Central memory CD8-positive, alpha-beta T cell (primary cell): ENCODE results near the gene SLC35C1.
A peak's percentile ranks its signal among the peaks of the same experiment; 100 is the strongest.
"Not testable (repeated sequence)": the region's sequence is repeated elsewhere in the genome, so short reads cannot be mapped to it uniquely, and the experiment has no call there.

Experiments
- ATAC-seq: fragments of 150-1000 bp; cut with Tn5 transposase; replicated peaks from 2 replicates; pipeline ENCODE4 v1.10.0; 2022; ENCODE audit warnings: mild to moderate bottlenecking, moderate FRiP score, moderate number of reproducible peaks; ENCODE audit not compliant: poor library complexity, severe bottlenecking; ENCODE audit errors: extremely low read depth
- DNase-seq, 2 donors: peaks; one replicate each; pipeline ENCODE4 v3.0.0; 2021; ENCODE audit warnings: low spot score in 2 of 2
- H3K27ac Mint-ChIP-seq: one replicate; pipeline ENCODE4 v1.8.0; 2022; ENCODE audit warnings: low read depth, mild to moderate bottlenecking, moderate library complexity, mixed read lengths
- H3K27me3 Mint-ChIP-seq: one replicate; pipeline ENCODE4 v1.8.0; 2022; ENCODE audit warnings: mixed read lengths
- H3K36me3 Mint-ChIP-seq: one replicate; pipeline ENCODE4 v1.8.0; 2022; ENCODE audit warnings: mild to moderate bottlenecking, moderate library complexity, mixed read lengths; ENCODE audit not compliant: insufficient read depth
- H3K4me1 Mint-ChIP-seq: one replicate; pipeline ENCODE4 v1.8.0; 2022; ENCODE audit warnings: mixed read lengths
- H3K4me3 Mint-ChIP-seq: one replicate; pipeline ENCODE4 v1.8.0; 2022; ENCODE audit warnings: mild to moderate bottlenecking, moderate library complexity, mixed read lengths
- H3K9me3 Mint-ChIP-seq: one replicate; pipeline ENCODE4 v1.8.0; 2022; ENCODE audit warnings: mixed read lengths

SLC35C1 gene

DNA sequence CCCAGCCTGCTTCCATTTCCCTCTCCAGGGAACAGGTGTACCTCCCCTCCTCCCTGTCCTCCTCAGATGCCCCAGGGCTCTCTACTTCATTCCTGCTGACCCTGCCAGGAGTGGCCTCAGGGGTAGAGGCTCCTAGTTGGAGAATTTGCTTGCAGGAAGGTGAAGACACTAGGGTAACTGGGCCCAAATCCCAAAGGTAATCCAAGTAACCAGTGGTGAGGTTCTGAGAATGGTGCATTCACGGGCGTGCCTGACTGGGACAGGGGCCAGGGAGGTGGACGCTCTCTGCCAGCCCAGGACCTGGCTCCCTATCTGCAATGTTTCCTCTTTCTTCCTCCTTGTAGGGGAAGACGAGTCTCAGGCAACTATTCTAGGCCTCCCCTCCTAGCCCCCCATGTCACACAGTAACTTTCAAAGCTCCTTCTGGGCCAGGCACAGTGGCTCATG, 2.9 kb downstream of the SLC35C1 start:
- Mint-ChIP-seq H3K4me3 (peak overlapping the region; percentile 36), H3K9me3 (no peaks in the 10 kb centered on the region), H3K4me1 (peaks cover 43% of the 10 kb centered on the region), H3K27me3 (no peaks in the 10 kb centered on the region), H3K27ac (peak overlapping the region; percentile 87), H3K36me3 (peaks cover 13% of the 10 kb centered on the region)
- ATAC-seq (no peak), DNase-seq (no peak)

DNA sequence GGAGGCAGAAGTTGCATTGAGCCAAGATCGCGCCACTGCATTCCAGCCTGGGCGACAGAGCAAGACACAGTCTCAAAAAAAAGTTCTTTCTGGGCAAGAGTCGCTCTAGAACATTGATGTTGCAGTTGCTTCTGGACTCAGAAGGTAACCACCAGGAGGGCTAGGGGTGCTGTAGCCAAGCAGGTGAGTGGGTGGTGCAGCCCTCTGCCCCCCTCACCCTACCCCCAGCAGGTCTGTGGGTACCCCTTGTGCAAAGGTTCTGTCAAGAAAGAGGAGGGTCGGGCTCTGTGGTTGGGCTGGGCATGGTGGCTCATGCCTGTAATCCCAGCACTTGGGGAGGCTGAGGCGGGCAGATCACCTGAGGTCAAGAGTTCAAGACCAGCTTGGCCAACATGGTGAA, 3.5 kb downstream of the SLC35C1 start:
- not testable (repeated sequence) for H3K27me3 Mint-ChIP-seq, H3K9me3 Mint-ChIP-seq, ATAC-seq, DNase-seq, H3K4me3 Mint-ChIP-seq
- Mint-ChIP-seq H3K4me1 (peaks cover 43% of the 10 kb centered on the region), H3K36me3 (peaks cover 14% of the 10 kb centered on the region), H3K27ac (peak overlapping the region; percentile 87)

DNA sequence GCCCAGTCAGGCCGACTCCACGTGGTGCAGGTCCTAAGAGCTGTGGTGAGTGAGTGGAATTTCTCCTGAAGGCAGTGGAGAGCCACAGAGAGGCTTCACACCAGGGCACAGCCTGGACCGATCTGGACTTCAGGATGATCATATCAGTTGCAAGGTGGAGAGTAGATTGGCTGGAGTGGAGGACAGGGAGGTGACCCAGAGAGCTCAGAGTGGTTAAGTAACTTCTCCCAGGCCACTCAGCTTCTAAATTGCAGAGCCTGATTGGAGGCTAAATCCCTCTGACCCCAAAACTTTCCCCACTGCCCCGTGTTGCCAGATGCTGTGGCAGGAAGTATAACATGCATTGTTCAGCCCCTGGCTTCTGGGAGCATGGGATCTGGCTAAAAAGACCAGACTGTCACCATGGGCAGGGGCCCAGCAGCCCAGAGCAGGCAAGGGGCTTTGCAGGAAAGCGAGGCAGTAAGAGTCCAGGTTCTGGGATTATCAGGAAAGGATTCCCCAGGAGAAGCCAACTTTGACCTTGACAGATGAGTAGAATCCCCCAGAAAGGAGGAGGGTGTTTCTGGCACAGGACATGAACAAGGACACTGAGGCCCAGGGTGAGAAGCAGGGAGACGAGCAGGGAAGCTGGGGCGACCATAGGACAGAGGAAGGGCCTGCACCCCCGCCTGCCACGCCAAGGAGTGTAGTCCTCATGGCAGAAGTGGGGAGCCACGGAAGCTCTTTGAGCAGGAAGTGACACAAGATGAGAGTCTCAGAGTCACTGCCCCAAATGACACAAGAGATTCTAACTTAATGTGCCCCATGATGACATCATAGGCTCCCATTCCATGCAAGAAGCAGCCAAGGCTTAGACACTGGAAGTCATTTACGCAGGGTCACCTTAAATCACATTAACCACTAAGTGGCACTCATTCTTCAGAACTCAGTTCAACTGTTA, 4.8 kb downstream of the SLC35C1 start:
- no peak overlapping the region for H3K4me3 Mint-ChIP-seq
- DNase-seq = no peak

DNA sequence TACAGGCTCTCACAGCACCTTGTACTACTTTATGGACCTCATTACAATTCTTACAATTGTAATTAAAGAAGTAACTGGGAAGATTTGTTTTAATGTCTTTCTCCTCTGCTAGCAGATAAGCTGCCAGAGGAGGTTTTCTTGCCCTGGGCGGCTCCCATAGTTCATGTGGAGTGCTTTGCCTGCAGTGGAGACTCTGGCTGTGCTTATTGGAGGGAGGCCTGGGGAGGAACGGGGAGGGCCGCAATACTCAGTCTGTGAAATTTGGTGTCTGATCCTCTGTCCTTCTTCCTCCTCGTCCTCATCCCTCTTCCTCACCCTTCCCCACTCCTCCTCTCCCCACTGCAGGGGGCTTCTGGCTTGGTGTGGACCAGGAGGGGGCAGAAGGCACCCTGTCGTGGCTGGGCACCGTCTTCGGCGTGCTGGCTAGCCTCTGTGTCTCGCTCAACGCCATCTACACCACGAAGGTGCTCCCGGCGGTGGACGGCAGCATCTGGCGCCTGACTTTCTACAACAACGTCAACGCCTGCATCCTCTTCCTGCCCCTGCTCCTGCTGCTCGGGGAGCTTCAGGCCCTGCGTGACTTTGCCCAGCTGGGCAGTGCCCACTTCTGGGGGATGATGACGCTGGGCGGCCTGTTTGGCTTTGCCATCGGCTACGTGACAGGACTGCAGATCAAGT, 5.6 kb downstream of the SLC35C1 start:
- Mint-ChIP-seq H3K27ac (no peak overlapping the region), H3K4me3 (no peak overlapping the region), H3K9me3 (no peaks in the 10 kb centered on the region), H3K36me3 (peaks cover 9% of the 10 kb centered on the region), H3K4me1 (peaks cover 39% of the 10 kb centered on the region), H3K27me3 (no peaks in the 10 kb centered on the region)
- ATAC-seq (no peak), DNase-seq (no peak)

More for the DNA sequence above, 4.8 kb downstream of the SLC35C1 start:
- no peaks in the 10 kb centered on the region for H3K27me3 Mint-ChIP-seq
- H3K27ac Mint-ChIP-seq = peak overlapping the region; percentile 87
- H3K4me1 Mint-ChIP-seq = peaks cover 43% of the 10 kb centered on the region
- ATAC-seq = no peak
- peaks cover 11% of the 10 kb centered on the region for H3K36me3 Mint-ChIP-seq
- H3K9me3 Mint-ChIP-seq = no peaks in the 10 kb centered on the region

DNA sequence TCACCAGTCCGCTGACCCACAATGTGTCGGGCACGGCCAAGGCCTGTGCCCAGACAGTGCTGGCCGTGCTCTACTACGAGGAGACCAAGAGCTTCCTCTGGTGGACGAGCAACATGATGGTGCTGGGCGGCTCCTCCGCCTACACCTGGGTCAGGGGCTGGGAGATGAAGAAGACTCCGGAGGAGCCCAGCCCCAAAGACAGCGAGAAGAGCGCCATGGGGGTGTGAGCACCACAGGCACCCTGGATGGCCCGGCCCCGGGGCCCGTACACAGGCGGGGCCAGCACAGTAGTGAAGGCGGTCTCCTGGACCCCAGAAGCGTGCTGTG, 6.1 kb downstream of the SLC35C1 start:
- no peak overlapping the region for H3K4me3 Mint-ChIP-seq
- H3K4me1 Mint-ChIP-seq = peaks cover 34% of the 10 kb centered on the region
- H3K27ac Mint-ChIP-seq = no peak overlapping the region
- H3K9me3 Mint-ChIP-seq = no peaks in the 10 kb centered on the region
- DNase-seq = no peak
- peaks cover 5% of the 10 kb centered on the region for H3K36me3 Mint-ChIP-seq
- no peak for ATAC-seq
- H3K27me3 Mint-ChIP-seq = no peaks in the 10 kb centered on the region

DNA sequence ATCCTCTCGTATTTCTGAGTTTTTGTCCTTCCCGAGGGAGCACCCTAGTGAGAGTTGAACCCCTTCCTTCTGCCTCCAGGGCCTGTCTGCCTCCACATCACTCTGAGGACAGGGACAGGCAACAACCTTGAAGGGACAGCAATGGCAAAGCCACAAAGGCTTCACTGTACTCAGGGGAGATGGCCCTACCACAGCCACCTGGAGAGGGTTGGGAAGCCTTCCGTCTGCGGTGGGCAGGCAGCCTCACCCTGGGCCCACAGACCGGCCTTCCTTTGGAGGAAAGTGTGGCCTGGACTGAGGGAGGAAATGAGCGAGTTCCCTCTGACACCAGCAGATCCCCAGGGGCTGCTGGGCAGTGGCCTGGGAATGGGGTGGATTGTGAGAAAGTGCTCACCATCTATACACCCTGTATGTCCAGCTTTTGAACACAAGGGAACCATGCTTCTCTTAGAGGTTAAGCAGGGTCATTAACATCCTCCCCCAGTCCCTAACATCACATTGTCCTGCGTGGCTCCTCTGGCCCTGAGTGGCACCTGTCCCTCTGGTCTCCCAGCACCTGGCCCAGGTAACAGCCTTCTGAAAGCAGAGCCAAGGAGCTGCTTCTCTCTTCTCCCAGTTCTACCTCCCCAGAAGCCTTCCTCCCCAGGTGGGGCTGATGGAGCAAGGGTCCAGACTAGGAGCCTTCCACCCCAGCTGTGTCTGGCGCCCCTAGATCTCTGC, 6.8 kb downstream of the SLC35C1 start:
- no peak for ATAC-seq
- H3K4me3 Mint-ChIP-seq = no peak overlapping the region
- peaks cover 4% of the 10 kb centered on the region for H3K36me3 Mint-ChIP-seq
- H3K27ac Mint-ChIP-seq = no peak overlapping the region
- peaks cover 29% of the 10 kb centered on the region for H3K4me1 Mint-ChIP-seq
- no peaks in the 10 kb centered on the region for H3K9me3 Mint-ChIP-seq
- H3K27me3 Mint-ChIP-seq = no peaks in the 10 kb centered on the region
- DNase-seq = no peak

DNA sequence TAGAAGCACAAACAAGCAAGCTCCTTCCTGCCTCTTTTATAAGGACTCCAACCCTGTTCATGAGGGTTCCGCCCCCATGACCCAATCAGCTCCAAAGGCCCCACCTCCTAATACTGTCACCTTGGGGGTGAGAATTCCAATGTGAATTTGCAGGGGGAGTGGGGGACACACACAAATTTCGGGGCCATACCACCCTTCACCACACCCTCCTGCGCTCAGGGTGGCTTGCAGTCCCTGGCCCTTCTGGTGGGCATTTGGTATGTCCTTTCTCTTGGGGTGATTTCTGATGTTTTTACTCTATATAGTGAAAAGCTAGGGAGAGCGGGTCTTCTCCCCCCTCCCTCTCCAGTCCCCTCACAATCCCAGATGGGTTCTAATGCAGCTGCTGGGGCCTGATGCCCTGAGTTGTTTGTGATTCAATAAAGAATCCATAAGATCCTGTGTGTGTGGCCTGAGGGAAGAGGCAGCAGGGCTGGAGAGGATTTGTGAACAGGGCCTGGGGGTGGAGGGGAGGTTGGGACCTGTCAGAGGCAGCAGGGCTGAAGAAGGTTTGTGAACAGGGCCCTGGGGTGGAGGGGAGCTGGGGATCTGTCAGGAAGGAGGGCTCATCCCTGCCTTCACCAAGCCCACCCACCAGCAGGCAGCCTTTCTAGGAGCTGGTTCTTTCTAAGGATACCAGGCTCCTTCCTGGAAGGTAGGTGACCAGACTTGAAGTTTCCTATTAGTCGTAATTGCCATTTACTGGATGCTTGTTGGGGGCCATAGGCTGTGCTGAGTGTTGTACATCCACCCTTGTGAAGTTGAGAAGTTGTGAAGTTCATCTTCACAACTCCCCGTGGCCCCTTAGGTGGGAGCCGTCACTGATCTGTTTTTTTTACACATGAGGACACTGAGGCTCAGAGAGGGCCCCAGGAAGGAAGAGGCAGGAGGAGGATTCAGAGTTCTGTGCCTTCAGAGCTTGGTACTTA, 7.9 kb downstream of the SLC35C1 start:
- DNase-seq = no peak
- Mint-ChIP-seq H3K27me3 (no peaks in the 10 kb centered on the region), H3K9me3 (no peaks in the 10 kb centered on the region), H3K4me3 (no peak overlapping the region), H3K27ac (peak overlapping the region; percentile 29), H3K4me1 (peaks cover 23% of the 10 kb centered on the region), H3K36me3 (peaks cover 4% of the 10 kb centered on the region)
- no peak for ATAC-seq

DNA sequence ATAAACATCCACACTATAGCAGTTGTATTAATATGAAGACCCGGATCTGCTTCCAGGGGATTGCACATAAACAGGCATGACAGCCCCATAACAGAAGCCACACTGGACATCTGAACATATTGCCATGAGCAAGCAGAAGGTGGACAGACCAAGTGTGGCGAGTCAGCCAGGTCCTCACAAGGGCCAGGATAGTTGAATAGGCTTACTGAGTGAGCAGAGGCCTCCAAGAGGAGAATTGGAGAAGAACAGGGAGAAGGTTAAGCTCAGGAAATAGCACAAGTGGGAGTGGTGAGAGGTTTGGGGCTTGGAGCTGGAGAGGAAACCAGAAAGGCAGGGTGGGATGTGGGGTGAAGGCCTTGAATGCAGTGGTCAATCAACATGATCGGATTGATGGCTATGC, 10.8 kb downstream of the SLC35C1 start:
- DNase-seq (no peak), ATAC-seq (no peak)
- Mint-ChIP-seq H3K4me1 (no peaks in the 10 kb centered on the region), H3K4me3 (no peak overlapping the region), H3K27ac (no peak overlapping the region), H3K36me3 (peaks cover 4% of the 10 kb centered on the region), H3K9me3 (no peaks in the 10 kb centered on the region), H3K27me3 (no peaks in the 10 kb centered on the region)

DNA sequence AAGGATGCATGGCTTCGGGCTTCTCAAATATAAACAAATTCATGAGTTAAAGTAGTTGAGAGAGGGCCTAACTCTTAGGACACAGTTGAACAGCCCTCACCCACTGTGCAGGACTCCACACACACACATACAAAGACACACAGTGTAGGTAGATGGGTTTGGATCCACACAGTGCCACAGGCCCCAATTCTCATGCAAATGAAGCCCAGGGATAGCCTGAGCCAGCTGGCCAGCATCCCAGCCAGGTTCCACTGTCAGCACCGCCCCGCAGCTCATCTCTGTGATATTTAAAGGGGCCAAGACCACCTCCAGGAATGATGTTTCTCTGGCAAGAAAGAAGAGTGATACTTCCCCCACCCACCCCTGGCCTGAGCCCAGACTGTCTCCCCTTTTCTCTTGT, 11.7 kb downstream of the SLC35C1 start:
- no peak overlapping the region for H3K27ac Mint-ChIP-seq
- DNase-seq (no peak), ATAC-seq (no peak)
- peaks cover 4% of the 10 kb centered on the region for H3K36me3 Mint-ChIP-seq
- no peaks in the 10 kb centered on the region for H3K27me3 Mint-ChIP-seq
- H3K9me3 Mint-ChIP-seq = no peaks in the 10 kb centered on the region
- no peaks in the 10 kb centered on the region for H3K4me1 Mint-ChIP-seq
- H3K4me3 Mint-ChIP-seq = no peak overlapping the region

DNA sequence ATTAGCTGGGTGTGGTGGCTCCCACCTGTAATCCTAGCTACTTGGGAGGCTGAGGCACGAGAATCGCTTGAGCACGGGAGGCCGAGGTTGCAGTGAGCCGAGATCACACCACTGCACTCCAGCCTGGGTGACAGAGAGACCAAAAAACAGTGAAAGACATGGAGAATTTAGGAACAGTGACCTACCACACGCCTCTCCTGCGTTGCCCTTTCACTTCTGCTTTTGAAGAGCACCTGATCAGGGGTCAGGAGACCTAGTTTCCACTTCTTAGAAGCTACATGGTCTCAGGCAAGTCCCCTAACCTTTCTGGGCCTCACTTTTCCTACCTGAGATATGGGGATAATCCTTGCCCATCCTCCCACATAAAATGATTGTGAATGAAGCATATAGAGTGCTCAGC, 12.2 kb downstream of the SLC35C1 start:
- Mint-ChIP-seq H3K4me3 (no peak overlapping the region), H3K27ac (no peak overlapping the region), H3K4me1 (no peaks in the 10 kb centered on the region), H3K27me3 (no peaks in the 10 kb centered on the region), H3K9me3 (no peaks in the 10 kb centered on the region), H3K36me3 (peaks cover 4% of the 10 kb centered on the region)
- ATAC-seq (no peak), DNase-seq (no peak)

DNA sequence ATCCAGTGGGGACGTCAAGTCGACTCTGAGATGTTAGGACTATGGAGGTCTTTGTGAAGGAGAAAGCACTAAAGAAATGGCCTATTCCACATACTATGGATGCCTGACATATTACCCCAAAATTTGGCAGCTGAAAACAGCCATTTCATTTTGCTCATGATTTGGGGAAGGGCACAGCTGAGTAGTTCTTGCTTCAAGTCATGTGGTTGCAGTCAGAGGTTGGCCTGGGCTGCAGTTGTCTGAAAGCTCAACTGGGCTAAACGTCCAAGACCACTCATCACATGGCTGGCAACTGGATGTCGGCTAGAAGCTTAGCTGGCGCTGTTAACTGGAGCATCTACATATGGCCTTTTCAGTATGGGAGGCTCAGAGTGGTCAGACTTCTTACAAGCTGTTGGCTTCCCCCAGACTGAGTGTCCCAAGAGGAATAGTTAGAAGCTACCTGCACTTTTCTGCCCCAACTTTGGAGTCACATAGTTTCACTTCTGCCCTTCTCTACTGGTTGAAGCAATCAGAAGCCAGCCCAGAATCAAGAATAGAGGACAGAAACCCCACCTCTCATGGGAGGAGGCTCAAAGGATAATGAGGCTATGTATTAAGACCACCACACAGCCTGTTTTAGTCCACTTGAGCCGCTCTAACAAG, 14.1 kb downstream of the SLC35C1 start:
- ATAC-seq = no peak

More for the DNA sequence above, 14.1 kb downstream of the SLC35C1 start:
- no peaks in the 10 kb centered on the region for H3K27me3 Mint-ChIP-seq
- DNase-seq = no peak
- peaks cover 3% of the 10 kb centered on the region for H3K36me3 Mint-ChIP-seq
- no peak overlapping the region for H3K27ac Mint-ChIP-seq
- no peaks in the 10 kb centered on the region for H3K4me1 Mint-ChIP-seq
- no peaks in the 10 kb centered on the region for H3K9me3 Mint-ChIP-seq
- no peak overlapping the region for H3K4me3 Mint-ChIP-seq
